HUES64 (cell line): ENCODE results near the gene FOXA3.
A peak's percentile ranks its signal among the peaks of the same experiment; 100 is the strongest.

Experiments used
- H3K27ac ChIP-seq: 2 replicates; pipeline ENCODE4 v1.7.0; 2013; ENCODE audit warnings: low read depth, low read length, inconsistent platforms
- H3K27me3 ChIP-seq: 2 replicates; pipeline ENCODE4 v1.6.1; 2013; ENCODE audit warnings: mild to moderate bottlenecking, low read length; ENCODE audit not compliant: insufficient read depth
- H3K36me3 ChIP-seq: 2 replicates; pipeline ENCODE4 v1.6.1; 2013; ENCODE audit warnings: mild to moderate bottlenecking, low read length; ENCODE audit not compliant: insufficient read depth
- H3K4me1 ChIP-seq: 2 replicates; pipeline ENCODE4 v1.6.1; 2013; ENCODE audit warnings: mild to moderate bottlenecking, low read length, moderate library complexity; ENCODE audit not compliant: insufficient read depth
- H3K4me3 ChIP-seq: 2 replicates; pipeline ENCODE4 v1.5.1; 2013; ENCODE audit warnings: mild to moderate bottlenecking, low read length, moderate library complexity
- H3K9ac ChIP-seq: 2 replicates; pipeline ENCODE4 v1.6.1; 2013; ENCODE audit warnings: mild to moderate bottlenecking, low read depth, low read length
- H3K9me3 ChIP-seq: 2 replicates; pipeline ENCODE4 v1.6.1; 2013; ENCODE audit warnings: low read depth, low read length; ENCODE audit not compliant: insufficient read depth
- WGBS: fragments of 150-250, 120-280 bp; methylation state at CpG from one replicate; pipeline ENCODE4 v1.1.7; 2013; ENCODE audit warnings: missing lambda C conversion rate; 5-methylcytosine and 5-hydroxymethylcytosine counted together

The FOXA3 gene

DNA sequence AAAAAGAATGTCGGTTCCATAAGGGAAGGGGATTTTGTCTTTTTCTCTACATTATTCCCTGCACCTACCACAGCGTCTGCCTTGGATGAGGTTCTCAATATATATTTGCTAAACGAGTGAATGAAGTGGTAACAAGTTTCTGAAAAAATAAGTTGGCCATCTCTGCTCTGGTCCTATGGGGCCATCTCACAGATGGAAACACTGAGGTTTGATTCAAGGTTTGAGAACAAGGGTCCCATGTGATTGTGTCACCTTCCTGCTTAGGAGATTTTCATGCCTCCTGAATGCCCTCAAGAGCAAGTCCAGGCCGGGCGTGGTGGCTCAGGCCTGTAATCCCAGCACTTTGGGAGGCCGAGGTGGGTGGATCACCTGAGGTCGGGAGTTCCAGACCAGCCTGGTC, 35.1 kb downstream of the FOXA3 start:
- H3K9ac ChIP-seq, result no peak overlapping the region
- H3K4me1 ChIP-seq, result no peaks in the 10 kb centered on the region

GRCh38 chr19:45899919-45900589, 35.9 kb downstream of the FOXA3 start:
- Histone ChIP-seq H3K36me3 (peaks cover 11% of the 10 kb centered on the region), H3K27me3 (peaks cover 19% of the 10 kb centered on the region), H3K9ac (no peak overlapping the region), H3K27ac (no peak overlapping the region), H3K9me3 (no peaks in the 10 kb centered on the region), H3K4me3 (no peak overlapping the region), H3K4me1 (no peaks in the 10 kb centered on the region)
- 84% methylated on average over 4 of the region's 4 CpGs for whole genome bisulfite sequencing

More for the DNA sequence above, 35.1 kb downstream of the FOXA3 start:
- no peaks in the 10 kb centered on the region for H3K9me3 ChIP-seq
- 96% methylated on average over 6 of the region's 7 CpGs for WGBS
- H3K36me3 ChIP-seq, result peaks cover 11% of the 10 kb centered on the region
- H3K27ac ChIP-seq, result no peak overlapping the region
- H3K27me3 ChIP-seq, result peaks cover 19% of the 10 kb centered on the region
- H3K4me3 ChIP-seq, result no peak overlapping the region

DNA sequence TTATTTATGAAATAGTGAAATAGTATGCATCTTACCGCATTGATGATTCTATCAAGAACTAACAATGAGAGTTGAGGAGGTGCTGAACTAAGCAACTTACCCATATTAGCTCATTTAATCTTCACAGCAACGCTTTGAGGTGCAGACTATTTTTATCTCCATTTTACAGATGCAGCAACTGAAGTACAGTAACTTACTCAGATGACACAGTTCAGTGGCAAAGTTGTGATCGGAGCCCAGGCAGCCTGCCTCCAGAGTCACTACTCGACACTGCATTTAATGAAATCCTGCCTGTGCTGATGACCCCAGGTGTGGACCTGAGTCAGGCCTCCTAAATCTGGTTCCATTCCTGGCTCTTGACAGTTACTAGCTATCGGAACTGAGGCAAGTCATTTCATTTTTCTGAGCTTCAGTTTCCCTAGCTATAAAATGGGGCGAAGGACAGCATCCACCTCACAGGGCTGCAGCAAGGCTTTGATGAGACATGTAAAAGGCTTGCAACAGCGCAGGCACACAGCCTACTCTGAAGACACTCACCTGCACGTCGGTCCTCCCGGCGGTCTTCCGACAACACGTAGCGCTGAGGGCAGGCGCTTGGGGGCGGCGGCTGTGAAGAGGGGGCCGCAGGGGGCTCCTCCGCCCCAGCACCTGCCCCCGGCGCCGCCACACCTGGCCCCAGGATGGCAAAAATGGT, 36.8 kb downstream of the FOXA3 start:
- Histone ChIP-seq H3K9ac (no peak overlapping the region), H3K36me3 (peaks cover 11% of the 10 kb centered on the region), H3K27ac (no peak overlapping the region)

GRCh38 chr19:45901432-45901911, 37.3 kb downstream of the FOXA3 start:
- no peak overlapping the region for H3K27ac ChIP-seq

More for the DNA sequence above, 36.8 kb downstream of the FOXA3 start:
- 32% methylated on average over 22 of the region's 22 CpGs for WGBS
- no peaks in the 10 kb centered on the region for H3K4me1 ChIP-seq
- H3K9me3 ChIP-seq, result no peaks in the 10 kb centered on the region
- H3K27me3 ChIP-seq, result peaks cover 19% of the 10 kb centered on the region
- peak overlapping the region; percentile 73 for H3K4me3 ChIP-seq

GRCh38 chr19:45901912-45902650, 38.0 kb downstream of the FOXA3 start, which contains the start of gene MYPOP:
MYPOP (minus strand) TSS chr19:45902613; CDS start chr19:45901773, 840 bp downstream.
- Histone ChIP-seq H3K4me3 (peak within 1 kb of the TSS; percentile 73), H3K4me1 (no peaks in the 10 kb centered on the region), H3K9me3 (no peaks in the 10 kb centered on the region), H3K36me3 (peaks cover 11% of the 10 kb centered on the region), H3K27me3 (peaks cover 19% of the 10 kb centered on the region), H3K27ac (peak within 1 kb of the TSS; percentile 61; the same call in 1 of the 2 replicates), H3K9ac (peak within 1 kb of the TSS; percentile 65)
- under 1% methylated on average over 47 of the region's 47 CpGs for WGBS

More at GRCh38 chr19:45901432-45901911, 37.3 kb downstream of the FOXA3 start:
- Histone ChIP-seq H3K4me1 (no peaks in the 10 kb centered on the region), H3K27me3 (peaks cover 19% of the 10 kb centered on the region), H3K4me3 (peak overlapping the region; percentile 73), H3K9me3 (no peaks in the 10 kb centered on the region), H3K36me3 (peaks cover 11% of the 10 kb centered on the region), H3K9ac (no peak overlapping the region)
- whole genome bisulfite sequencing, result 2% methylated on average over 69 of the region's 69 CpGs

DNA sequence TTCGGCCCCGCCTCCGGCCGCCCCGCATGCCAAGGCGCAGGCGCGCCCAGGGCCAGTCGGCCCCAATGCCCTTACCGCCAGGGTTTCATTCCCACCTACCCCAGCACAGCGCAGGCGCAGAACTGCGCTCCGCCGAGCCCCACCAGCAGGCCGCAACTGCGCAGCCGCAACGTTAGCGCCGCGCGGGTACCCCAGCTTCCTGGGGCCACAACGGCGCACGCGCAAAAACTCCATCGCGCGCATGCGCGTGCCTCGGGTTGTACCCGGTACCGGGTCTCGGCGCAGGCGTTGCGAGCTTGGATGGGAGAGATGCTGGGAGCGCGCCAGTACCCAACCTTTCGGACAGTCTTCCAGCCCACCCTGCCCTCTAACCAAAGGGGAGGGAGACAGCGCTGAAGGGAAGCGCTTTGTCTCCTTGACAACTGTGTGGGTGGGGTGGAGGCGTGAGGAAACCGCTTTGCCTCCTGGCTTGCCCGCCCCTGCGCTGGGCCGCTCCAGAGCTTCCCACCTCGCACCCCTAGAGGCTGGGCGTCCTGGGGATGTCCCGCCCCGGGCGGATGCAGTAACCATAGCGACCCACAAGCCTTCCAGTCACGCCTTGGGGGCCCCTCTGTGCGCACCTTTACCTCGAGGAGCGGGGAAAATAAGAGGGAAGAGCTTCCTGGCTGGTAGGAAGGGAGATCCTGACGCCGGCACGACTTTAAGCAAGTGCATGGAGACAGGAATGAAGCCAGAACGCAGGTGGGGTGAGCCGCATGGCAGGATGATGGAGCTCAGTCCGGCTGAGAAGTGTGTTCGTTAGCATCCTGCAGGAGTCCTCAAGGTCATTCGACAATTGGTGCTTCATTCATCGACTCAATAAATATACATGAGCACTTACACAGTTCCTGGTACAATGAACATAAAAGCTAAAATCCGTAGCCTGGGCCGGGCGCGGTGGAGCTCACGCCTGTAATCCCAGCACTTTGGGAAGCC, 38.8 kb downstream of the FOXA3 start:
- 5% methylated on average over 70 of the region's 73 CpGs for WGBS
- H3K4me1 ChIP-seq, result no peaks in the 10 kb centered on the region
- peak overlapping the region; percentile 73 for H3K4me3 ChIP-seq
- peaks cover 19% of the 10 kb centered on the region for H3K27me3 ChIP-seq
- peak overlapping the region; percentile 65 for H3K9ac ChIP-seq
- peaks cover 9% of the 10 kb centered on the region for H3K36me3 ChIP-seq
- H3K9me3 ChIP-seq, result no peaks in the 10 kb centered on the region
- H3K27ac ChIP-seq, result peak overlapping the region; percentile 61; the same call in 1 of the 2 replicates

GRCh38 chr19:45905011-45905410, 40.9 kb downstream of the FOXA3 start:
- H3K9me3 ChIP-seq, result no peaks in the 10 kb centered on the region
- no peaks in the 10 kb centered on the region for H3K4me1 ChIP-seq
- H3K36me3 ChIP-seq, result no peaks in the 10 kb centered on the region
- H3K27ac ChIP-seq, result no peak overlapping the region
- peaks cover 19% of the 10 kb centered on the region for H3K27me3 ChIP-seq
- 91% methylated on average over 10 of the region's 10 CpGs for WGBS
- H3K4me3 ChIP-seq, result no peak overlapping the region
- no peak overlapping the region for H3K9ac ChIP-seq

- Histone ChIP-seq H3K4me3 (no peak overlapping the region), H3K36me3 (no peaks in the 10 kb centered on the region), H3K27ac (no peak overlapping the region), H3K9me3 (no peaks in the 10 kb centered on the region), H3K27me3 (peaks cover 9% of the 10 kb centered on the region), H3K9ac (no peak overlapping the region), H3K4me1 (no peaks in the 10 kb centered on the region)
- 88% methylated on average over 3 of the region's 3 CpGs for WGBS
These were observed 42.1 kb downstream of the FOXA3 start for GRCh38 chr19:45906221-45906620.

- WGBS, result 87% methylated on average over 5 of the region's 5 CpGs
- no peaks in the 10 kb centered on the region for H3K4me1 ChIP-seq
- H3K9ac ChIP-seq, result no peak overlapping the region
- no peaks in the 10 kb centered on the region for H3K36me3 ChIP-seq
- no peaks in the 10 kb centered on the region for H3K9me3 ChIP-seq
- H3K4me3 ChIP-seq, result no peak overlapping the region
- H3K27ac ChIP-seq, result no peak overlapping the region
- no peaks in the 10 kb centered on the region for H3K27me3 ChIP-seq
These were observed 44.8 kb downstream of the FOXA3 start for GRCh38 chr19:45908956-45909355.

DNA sequence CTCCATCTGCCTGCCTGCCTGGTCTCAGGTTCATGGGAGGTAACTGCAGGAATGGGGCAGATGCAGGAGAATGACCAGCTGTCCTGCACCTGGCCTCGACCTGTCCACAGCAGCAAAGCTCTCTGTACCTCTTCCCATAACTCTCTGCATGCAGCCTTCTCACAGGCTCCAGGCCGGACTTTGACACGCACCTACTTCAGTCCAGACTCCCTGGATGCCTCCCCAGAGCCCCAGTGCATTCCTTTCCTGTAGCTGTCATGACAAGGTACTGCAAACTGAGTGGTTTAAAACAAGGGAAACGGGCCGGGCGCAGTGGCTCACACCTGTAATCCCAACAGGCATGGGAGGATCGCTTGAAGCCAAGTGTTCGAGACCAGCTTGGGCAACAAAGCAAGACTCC, 47.2 kb downstream of the FOXA3 start:
- no peaks in the 10 kb centered on the region for H3K36me3 ChIP-seq
- no peak overlapping the region for H3K4me3 ChIP-seq
- H3K9me3 ChIP-seq, result no peaks in the 10 kb centered on the region
- WGBS, result 90% methylated on average over 8 of the region's 8 CpGs
- H3K4me1 ChIP-seq, result no peaks in the 10 kb centered on the region
- H3K9ac ChIP-seq, result no peak overlapping the region
- no peak overlapping the region for H3K27ac ChIP-seq
- H3K27me3 ChIP-seq, result no peaks in the 10 kb centered on the region
